Liver (tissue), 3 donors: ENCODE measurements around the gene CFAP69.

Experiments
- EGR1 ChIP-seq, 2 donors: IDR thresholded peaks; 2 replicates each; pipeline ENCODE4 v1.6.1; 2016 to 2018; ENCODE audit warnings: antibody characterized with exemption in 2 of 2, low read depth in 2 of 2
- HNF4G ChIP-seq: IDR thresholded peaks from 2 replicates; pipeline ENCODE4 v1.6.1; 2016; ENCODE audit warnings: antibody characterized with exemption
- RAD21 ChIP-seq, 2 donors: IDR thresholded peaks; 2 replicates each; pipeline ENCODE4 v1.6.1; 2016; ENCODE audit warnings: antibody characterized with exemption in 2 of 2, mild to moderate bottlenecking in 2 of 2
- TAF1 ChIP-seq: conservative IDR thresholded peaks from 2 replicates; pipeline ENCODE4 v1.6.1; 2016; ENCODE audit warnings: antibody characterized with exemption, mild to moderate bottlenecking
- YY1 ChIP-seq: IDR thresholded peaks from 2 replicates; pipeline ENCODE4 v1.6.1; 2016; ENCODE audit warnings: antibody characterized with exemption, mild to moderate bottlenecking
- TF ChIP-seq, protein P1 (sequence below): fragments of 150-350 bp; IDR thresholded peaks from 2 replicates; pipeline ENCODE4 v1.5.1; 2017; ENCODE audit warnings: improper control_type of control experiment, low read depth, low read length; ENCODE audit not compliant: missing input control
- TF ChIP-seq, protein P2 (sequence below): IDR thresholded peaks from 2 replicates; pipeline ENCODE4 v1.6.1; 2016; ENCODE audit warnings: antibody characterized with exemption
- TF ChIP-seq, protein P3 (sequence below): IDR thresholded peaks from 2 replicates; pipeline ENCODE4 v1.6.1; 2016; ENCODE audit warnings: antibody characterized with exemption
- TF ChIP-seq, protein P4 (sequence below): IDR thresholded peaks from 2 replicates; pipeline ENCODE4 v1.6.1; 2016; ENCODE audit warnings: antibody characterized with exemption, mild to moderate bottlenecking
- donor health status: healthy.
- donor health status: healthy.

DNA sequence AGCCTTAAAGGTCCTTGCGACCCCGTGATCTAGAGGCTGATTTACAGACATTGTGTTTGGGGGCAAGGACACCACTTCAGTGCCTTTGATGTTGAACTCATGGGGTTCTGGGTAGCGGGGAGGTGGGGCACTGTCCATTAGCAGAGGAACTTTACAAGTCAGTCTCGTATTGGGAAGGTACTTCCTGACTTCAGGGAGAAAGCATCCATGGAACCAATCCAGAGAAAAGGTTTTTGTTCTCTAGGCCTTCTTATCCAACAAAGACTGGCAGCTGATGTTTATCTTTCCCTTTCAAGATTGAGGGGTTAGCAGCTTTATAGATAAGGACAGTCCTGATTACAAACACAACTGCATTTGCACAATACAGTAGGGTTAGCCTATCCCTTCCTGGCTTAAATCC lies 104.3 kb downstream of the CFAP69 start:
- TF ChIP-seq, protein P1, sequence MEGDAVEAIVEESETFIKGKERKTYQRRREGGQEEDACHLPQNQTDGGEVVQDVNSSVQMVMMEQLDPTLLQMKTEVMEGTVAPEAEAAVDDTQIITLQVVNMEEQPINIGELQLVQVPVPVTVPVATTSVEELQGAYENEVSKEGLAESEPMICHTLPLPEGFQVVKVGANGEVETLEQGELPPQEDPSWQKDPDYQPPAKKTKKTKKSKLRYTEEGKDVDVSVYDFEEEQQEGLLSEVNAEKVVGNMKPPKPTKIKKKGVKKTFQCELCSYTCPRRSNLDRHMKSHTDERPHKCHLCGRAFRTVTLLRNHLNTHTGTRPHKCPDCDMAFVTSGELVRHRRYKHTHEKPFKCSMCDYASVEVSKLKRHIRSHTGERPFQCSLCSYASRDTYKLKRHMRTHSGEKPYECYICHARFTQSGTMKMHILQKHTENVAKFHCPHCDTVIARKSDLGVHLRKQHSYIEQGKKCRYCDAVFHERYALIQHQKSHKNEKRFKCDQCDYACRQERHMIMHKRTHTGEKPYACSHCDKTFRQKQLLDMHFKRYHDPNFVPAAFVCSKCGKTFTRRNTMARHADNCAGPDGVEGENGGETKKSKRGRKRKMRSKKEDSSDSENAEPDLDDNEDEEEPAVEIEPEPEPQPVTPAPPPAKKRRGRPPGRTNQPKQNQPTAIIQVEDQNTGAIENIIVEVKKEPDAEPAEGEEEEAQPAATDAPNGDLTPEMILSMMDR = no peak
- TF ChIP-seq, protein P2, sequence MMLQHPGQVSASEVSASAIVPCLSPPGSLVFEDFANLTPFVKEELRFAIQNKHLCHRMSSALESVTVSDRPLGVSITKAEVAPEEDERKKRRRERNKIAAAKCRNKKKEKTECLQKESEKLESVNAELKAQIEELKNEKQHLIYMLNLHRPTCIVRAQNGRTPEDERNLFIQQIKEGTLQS = no peak
- no peak for TF ChIP-seq YY1
- TF ChIP-seq RAD21 (IDR thresholded peaks at IDR 0.05) = no peak
- TF ChIP-seq, protein P3, sequence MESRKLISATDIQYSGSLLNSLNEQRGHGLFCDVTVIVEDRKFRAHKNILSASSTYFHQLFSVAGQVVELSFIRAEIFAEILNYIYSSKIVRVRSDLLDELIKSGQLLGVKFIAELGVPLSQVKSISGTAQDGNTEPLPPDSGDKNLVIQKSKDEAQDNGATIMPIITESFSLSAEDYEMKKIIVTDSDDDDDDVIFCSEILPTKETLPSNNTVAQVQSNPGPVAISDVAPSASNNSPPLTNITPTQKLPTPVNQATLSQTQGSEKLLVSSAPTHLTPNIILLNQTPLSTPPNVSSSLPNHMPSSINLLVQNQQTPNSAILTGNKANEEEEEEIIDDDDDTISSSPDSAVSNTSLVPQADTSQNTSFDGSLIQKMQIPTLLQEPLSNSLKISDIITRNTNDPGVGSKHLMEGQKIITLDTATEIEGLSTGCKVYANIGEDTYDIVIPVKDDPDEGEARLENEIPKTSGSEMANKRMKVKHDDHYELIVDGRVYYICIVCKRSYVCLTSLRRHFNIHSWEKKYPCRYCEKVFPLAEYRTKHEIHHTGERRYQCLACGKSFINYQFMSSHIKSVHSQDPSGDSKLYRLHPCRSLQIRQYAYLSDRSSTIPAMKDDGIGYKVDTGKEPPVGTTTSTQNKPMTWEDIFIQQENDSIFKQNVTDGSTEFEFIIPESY = no peak
- no peak for TF ChIP-seq EGR1 (IDR thresholded peaks at IDR 0.05; ENCODE audit: low read depth in 2 of 2)
- no peak for TF ChIP-seq TAF1
- TF ChIP-seq, protein P4, sequence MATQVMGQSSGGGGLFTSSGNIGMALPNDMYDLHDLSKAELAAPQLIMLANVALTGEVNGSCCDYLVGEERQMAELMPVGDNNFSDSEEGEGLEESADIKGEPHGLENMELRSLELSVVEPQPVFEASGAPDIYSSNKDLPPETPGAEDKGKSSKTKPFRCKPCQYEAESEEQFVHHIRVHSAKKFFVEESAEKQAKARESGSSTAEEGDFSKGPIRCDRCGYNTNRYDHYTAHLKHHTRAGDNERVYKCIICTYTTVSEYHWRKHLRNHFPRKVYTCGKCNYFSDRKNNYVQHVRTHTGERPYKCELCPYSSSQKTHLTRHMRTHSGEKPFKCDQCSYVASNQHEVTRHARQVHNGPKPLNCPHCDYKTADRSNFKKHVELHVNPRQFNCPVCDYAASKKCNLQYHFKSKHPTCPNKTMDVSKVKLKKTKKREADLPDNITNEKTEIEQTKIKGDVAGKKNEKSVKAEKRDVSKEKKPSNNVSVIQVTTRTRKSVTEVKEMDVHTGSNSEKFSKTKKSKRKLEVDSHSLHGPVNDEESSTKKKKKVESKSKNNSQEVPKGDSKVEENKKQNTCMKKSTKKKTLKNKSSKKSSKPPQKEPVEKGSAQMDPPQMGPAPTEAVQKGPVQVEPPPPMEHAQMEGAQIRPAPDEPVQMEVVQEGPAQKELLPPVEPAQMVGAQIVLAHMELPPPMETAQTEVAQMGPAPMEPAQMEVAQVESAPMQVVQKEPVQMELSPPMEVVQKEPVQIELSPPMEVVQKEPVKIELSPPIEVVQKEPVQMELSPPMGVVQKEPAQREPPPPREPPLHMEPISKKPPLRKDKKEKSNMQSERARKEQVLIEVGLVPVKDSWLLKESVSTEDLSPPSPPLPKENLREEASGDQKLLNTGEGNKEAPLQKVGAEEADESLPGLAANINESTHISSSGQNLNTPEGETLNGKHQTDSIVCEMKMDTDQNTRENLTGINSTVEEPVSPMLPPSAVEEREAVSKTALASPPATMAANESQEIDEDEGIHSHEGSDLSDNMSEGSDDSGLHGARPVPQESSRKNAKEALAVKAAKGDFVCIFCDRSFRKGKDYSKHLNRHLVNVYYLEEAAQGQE = no peak
- TF ChIP-seq HNF4G = no peak
